ENCODE measurements around the gene PAH.

The PAH gene

GRCh38 chr12:102821149-102821548 lies 95.9 kb downstream of the PAH start:
- no peak for DNase-seq (ENCODE audit: low spot score)

DNA sequence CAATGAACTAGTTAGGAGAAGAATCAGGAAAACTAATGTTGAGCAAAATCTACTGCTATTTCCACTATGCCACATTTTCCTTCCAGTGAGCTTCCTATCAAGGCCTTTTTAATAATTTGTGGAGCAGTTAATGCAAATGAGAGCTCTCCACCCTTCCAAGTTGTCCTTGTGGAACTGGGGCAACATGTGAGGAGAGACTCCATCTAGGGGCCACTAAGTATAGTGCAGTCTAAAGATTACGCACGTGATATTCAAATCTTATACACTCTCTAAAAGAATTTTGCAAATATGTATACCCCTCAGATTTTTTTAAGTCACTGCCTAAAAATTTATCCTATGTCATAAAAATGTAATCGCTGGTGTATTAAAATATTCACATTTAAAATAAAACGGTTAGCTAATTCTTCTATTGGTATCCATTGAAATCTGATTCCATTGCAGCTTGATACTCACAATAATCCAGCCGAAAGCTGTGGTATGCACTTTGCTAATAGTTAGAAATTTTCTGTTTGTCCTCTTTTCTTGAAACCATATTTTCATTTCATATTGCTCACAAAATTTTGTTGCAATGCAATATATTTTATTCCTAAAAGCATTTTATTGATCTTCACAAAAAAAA lies 100.1 kb downstream of the PAH start:
- peak; percentile 39 for DNase-seq (ENCODE audit: low spot score)

DNA sequence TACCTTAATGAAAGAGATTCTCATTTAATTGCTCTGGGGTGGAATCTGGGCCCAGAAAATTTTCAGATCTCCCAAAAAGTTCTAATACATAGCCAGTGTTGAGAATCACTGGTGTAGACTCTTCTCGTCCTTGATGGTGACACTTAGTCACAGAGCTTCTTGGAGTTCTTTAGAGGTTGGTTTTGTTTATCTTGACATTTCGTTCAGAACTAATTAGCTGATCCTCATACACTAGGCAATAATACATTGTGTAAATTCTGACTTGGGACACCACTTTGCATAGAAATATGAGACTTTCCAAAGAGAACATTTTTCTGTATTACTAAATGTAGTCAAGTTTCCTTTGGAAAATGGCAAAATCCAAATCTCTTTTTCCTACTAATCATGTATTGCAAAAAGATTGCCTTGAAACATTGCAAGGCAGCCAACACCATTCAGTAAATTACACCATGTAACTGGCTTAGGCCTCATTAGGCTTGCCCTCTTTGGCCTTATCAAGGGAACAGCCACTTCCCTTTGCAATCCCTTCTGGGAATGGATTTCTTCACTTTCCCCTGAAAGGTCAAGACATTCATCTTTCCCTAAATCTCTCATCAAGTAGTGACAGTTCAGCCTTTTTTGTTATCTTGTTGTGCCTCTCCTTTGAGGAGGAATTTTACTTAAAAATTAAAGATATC lies 102.2 kb downstream of the PAH start:
- DNase-seq (ENCODE audit: low spot score) = no peak

- no peak for DNase-seq (ENCODE audit: low spot score)
Observed at GRCh38 chr12:102812344-102812743, 104.7 kb downstream of the PAH start.

DNA sequence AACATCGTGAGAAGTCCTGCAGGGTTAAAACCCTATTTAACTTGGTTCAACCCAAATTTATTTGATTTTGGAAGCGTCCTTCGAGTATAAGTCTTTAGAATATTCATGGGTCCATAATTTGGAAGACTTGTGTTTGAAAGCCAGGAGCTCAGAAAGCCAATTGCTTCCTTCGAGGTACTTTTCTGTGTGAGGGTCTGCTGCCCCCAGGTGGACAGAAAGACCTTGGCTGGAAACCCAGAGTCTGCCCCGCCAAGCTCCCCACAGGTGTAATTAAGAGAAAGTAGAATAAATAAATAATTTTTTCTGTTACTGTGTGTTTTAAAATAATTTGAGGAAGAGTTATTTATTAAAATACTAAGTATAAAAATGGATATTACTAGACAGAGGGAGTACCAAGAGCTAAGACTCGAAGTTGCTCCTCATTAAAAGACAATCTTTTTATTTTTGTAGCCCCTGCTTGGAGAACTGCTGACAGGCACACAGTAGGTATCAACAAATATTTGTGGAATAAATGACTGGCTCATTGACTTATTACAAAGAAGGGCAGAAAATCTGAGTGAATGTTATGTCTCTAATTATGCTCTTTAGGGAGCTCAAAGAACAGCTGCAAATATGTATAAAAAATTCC lies 105.8 kb downstream of the PAH start:
- DNase-seq (ENCODE audit: low spot score) = peak; percentile 25

GRCh38 chr12:102808412-102808811 lies 108.6 kb downstream of the PAH start:
- no peak for DNase-seq (ENCODE audit: low spot score)

- no peak for DNase-seq (ENCODE audit: low spot score)
Observed at GRCh38 chr12:102806592-102806991, 110.5 kb downstream of the PAH start.

DNA sequence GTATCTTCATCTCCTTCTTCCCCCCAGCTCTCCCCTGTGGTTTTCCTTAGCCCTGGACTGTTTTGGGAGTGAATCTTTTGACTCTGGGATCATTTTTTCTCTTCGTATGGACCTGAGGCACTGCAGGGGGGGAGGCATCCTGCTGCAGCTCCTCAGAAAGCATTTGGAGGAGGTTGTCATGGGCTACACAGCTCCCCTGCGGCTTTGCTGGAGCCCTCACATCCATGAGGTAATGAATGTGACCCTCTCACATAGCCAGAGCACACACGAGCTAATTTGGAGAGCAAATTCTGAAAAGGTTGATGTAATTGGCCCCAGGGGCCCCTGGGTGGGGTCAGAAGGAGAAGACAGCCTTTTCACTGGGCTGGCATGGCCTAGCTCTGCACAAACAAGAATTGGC lies 110.9 kb downstream of the PAH start:
- no peak for DNase-seq (ENCODE audit: low spot score)

GRCh38 chr12:102800565-102800964 lies 116.5 kb downstream of the PAH start:
- DNase-seq (ENCODE audit: low spot score) = peak; percentile 17

DNA sequence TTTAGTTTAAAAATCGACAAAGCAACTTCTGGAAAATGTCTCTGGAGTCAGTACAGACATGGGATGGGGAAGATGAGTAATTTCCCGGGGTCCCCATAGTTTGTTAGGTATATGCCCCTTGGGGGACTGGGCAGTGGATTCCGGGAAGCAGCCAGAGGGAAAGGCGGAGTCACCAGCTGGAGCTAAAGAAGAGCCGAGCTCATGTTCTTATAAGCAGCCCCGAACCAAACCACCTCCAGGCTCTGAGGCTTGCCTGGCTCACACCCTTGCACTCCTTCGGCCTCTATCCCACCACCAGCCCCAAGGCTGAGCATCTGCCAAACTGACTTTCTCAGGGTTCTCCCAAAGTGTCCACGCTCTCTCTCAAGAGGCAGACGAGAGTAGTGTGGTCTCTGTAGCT lies 117.8 kb downstream of the PAH start:
- DNase-seq (ENCODE audit: low spot score) = no peak

- DNase-seq (ENCODE audit: low spot score) = no peak
Observed at GRCh38 chr12:102797528-102797927, 119.5 kb downstream of the PAH start.

DNA sequence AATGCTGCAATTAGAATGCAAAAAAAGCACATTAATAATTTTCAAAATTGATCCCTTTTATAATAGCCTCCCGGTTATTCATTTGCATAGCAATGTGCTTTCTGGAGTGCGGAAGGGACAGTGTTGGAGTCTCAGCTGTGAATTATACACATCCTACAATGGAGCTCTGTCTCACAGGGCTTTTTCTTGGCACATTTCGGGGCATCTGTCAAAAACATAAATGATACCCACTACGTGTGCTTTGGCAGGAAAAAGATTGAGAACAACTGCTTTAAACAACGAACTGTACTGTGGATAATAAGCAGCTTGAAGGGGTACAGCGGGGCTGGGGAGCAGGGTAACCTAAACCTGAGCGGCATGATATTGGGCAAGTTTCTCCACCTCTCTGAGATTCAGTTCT lies 123.1 kb downstream of the PAH start:
- no peak for DNase-seq (ENCODE audit: low spot score)

All from kidney tubule cell (primary cell).